ENCODE results near the gene MAD1L1.

GRCh38 chr7:2002561-2003450, 229.9 kb downstream of the MAD1L1 start:
- TF ChIP-seq POLR2AphosphoS5 (IDR thresholded peaks at IDR 0.05): no peak
- no peak for TF ChIP-seq CTCF (IDR thresholded peaks at IDR 0.05)
